AG10803 (cell line): Measurements from ENCODE around the gene ZNF772.

Experiments
- DNase-seq: peaks from one replicate; pipeline ENCODE4 v3.0.0; 2010; ENCODE audit warnings: low read depth
- H3K4me3 ChIP-seq: 2 replicates; pipeline ENCODE4 v1.5.1; 2011; ENCODE audit warnings: mild to moderate bottlenecking, low read length, control low read depth
- TF ChIP-seq, protein P1 (sequence below): conservative IDR thresholded peaks from 2 replicates; pipeline ENCODE4 v1.5.1; 2011; ENCODE audit warnings: mild to moderate bottlenecking, low read length, control low read depth, inconsistent platforms

Gene ZNF772

DNA sequence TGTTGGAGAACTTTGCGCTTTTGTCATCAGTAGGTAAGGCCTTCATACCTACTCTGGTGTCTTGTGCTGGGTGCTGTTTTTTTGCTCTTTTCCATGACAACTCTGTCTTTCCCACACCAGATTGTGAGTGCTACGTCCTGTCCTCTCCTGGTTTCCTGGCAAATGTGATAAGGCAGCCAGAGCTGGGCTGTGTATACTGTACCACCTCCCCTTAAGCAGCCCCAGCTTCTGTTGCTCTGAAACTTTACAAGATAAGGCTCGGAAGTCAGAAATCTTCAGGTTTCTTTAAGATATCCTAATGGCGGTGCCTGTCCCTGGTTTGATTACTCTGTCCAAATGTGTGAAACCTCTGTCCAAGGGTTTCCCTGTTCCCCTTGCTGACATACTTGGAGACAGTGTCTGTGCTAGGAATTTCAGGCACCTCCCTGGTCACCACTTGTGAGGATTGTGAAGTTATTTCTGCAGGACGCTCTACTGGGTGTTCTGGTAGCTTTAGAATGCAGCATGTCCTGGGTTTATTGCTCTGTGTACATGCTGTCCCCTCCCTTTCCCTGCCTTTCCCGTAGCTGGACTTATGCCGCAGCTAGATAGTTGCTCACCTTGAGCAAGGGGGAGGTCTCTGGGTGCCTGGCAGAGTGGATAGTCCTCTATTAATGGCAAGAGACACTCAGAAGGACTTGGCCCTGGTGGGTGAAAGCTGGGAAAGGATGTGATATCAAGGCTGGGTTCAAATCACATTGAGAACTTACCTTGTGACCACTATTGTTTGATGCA, 35.2 kb downstream of the ZNF772 start:
- DNase-seq, result no peak
- no peak overlapping the region for H3K4me3 ChIP-seq
- TF ChIP-seq, protein P1, sequence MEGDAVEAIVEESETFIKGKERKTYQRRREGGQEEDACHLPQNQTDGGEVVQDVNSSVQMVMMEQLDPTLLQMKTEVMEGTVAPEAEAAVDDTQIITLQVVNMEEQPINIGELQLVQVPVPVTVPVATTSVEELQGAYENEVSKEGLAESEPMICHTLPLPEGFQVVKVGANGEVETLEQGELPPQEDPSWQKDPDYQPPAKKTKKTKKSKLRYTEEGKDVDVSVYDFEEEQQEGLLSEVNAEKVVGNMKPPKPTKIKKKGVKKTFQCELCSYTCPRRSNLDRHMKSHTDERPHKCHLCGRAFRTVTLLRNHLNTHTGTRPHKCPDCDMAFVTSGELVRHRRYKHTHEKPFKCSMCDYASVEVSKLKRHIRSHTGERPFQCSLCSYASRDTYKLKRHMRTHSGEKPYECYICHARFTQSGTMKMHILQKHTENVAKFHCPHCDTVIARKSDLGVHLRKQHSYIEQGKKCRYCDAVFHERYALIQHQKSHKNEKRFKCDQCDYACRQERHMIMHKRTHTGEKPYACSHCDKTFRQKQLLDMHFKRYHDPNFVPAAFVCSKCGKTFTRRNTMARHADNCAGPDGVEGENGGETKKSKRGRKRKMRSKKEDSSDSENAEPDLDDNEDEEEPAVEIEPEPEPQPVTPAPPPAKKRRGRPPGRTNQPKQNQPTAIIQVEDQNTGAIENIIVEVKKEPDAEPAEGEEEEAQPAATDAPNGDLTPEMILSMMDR, result no peak

DNA sequence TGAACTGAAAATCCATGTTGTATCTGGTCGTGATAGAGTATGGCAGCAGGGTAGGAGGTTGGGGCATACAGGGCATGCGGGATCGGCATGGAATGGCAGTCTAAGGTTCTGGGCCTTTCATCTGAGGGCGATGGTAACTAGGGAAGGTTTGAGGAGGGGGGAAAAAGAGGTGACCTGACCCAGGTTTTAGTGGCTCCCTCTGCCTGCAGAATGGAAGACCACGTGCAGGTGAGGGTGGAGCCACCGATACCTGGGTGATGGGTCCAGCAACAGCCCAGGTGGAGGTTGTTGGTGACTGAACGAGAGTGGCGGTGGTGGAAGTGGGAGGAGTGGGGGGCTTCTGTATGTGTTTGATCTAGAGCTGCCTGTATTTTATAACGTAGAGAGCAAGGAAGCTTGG, 38.4 kb downstream of the ZNF772 start:
- TF ChIP-seq, protein P1, result no peak
- H3K4me3 ChIP-seq, result no peak overlapping the region
- DNase-seq, result no peak

DNA sequence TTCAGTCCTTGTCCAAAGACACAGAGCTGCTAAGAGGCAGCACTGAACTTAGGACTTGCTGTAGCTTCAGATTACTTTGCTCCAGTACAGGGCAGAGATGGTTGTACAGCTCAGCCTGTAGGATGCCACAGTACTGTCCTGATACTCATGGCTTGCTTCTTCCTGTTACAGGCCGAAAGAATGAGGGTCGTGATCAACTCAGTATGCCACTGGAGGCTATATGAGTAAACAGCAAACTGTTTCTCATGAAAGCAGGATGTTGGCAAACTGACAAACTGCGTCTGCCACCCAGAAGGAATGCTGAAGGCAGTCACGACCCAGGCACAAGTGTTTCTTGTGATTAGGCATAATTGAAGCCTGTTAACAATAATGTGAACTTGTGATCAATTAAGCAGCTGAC, 39.4 kb downstream of the ZNF772 start:
- DNase-seq, result peak; percentile 9
- TF ChIP-seq, protein P1, result no peak
- no peak overlapping the region for H3K4me3 ChIP-seq

DNA sequence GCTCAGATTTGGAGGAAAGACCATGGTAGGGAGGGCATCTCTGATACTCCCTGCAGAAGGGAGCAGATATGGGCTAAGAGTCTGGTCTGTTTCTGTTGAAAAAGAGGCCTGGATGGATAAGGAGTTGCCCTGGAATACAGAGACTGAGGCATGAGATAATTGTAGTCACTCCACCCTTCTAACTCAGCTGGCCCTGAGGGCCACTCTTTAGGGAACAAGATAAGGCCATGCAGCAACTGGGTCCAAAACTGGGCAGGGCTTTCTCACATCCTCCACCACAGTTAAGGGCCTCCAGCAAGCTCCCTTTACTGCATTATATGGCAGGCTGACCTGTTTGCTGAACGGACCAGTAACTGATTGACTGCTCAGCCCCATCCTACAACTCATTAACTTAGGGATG, 40.9 kb downstream of the ZNF772 start:
- TF ChIP-seq, protein P1, result no peak
- DNase-seq, result no peak
- peak overlapping the region; percentile 91 for H3K4me3 ChIP-seq

DNA sequence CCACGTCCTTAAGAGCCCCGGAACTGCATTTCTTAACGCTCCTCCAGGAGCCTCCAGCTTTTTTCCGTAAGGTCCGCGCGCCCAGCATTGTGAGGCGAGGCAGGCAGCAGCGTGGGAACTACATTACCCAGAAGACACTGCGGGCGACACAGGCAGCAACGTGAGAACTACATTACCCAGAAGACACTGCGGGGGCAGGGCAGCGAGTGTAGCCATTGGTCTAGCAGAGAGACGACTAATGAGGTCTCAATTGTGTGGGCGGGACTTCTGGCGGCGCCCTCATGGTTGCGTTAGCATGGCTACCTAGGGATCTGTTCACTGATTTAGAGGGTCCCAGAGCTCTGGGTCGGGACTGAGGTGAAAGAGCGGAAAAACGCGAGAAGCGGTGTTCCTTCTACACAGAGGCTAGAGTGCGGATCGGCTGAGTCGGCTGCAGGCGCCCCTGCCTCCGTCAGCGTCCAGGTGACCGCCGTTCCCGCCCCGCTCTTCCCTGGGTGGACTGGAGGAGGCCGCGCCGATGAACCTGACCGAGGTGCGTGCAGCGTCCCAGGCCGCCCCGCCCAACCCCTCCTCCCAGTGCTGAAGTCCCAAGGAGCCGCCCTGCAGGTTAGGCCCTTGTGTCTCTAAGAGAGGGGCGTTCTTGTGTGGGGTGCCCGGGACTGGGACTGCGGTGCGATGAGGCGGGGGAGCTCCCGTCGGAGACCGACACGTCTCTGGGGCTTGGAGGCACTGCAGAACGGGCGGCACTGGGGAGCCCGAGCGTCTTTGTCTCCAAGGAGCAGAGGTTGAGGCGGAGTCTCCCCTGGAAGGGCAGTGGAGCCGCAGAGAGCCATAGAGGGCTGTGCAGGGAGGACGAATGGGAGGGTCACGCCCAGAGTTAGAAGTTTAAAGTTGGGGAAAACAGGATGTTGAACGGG, 42.0 kb downstream of the ZNF772 start, which contains the start of gene ZNF749:
TSS of gene ZNF749 (plus strand) at position 264 of the 917 bp plus-strand sequence. CDS start at position 518, 254 bp downstream.
- TF ChIP-seq, protein P1, result no peak
- DNase-seq, result peak; percentile 97
- peak within 1 kb of the TSS; percentile 91 for H3K4me3 ChIP-seq

DNA sequence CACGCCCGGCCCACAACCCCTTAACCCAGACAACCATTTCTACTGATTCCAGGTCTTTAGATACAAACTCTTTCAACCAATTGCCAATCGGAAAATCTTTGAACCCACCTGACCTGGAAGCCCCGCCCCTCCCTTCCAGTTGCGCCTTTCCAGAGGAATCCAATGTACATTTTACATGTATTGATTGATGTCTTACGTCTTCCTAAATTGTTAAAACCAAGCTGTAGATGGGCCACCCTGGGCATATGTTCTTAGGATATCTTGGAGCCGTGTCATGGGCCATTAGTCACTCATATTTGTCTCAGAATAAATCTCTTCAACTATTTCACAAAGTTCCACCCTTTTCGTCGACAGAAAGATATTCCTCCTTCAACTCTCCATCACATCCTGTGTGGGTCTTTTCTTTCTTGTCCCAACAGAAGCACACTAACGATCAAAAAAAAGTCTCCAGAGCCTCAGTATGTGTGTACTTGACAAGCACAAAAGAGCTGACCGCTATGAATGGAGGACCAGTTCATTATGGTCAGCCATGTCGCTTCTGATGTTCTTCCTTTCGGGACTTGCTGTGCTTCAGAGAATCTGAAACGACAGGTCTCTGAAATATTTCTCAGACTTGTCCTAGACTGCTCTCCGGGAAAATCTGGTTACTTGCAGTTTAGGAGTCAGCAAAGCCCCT, 42.8 kb downstream of the ZNF772 start:
- H3K4me3 ChIP-seq, result peak overlapping the region; percentile 91
- TF ChIP-seq, protein P1, result no peak
- DNase-seq, result peak; percentile 11
